GM10266 (cell line): Measurements from ENCODE around the gene EEIG1.
A peak's percentile ranks its signal among the peaks of the same experiment; 100 is the strongest.

ENCODE experiments used
- DNase-seq: peaks from one replicate; pipeline ENCODE4 v3.0.0; 2012; ENCODE audit errors: extremely low spot score
- CTCF ChIP-seq: IDR thresholded peaks from 2 replicates; pipeline ENCODE4 v1.5.1; 2012; ENCODE audit warnings: mild to moderate bottlenecking, low read depth; ENCODE audit not compliant: control insufficient read depth, insufficient read depth; ENCODE audit errors: missing control alignments

EEIG1 gene

DNA sequence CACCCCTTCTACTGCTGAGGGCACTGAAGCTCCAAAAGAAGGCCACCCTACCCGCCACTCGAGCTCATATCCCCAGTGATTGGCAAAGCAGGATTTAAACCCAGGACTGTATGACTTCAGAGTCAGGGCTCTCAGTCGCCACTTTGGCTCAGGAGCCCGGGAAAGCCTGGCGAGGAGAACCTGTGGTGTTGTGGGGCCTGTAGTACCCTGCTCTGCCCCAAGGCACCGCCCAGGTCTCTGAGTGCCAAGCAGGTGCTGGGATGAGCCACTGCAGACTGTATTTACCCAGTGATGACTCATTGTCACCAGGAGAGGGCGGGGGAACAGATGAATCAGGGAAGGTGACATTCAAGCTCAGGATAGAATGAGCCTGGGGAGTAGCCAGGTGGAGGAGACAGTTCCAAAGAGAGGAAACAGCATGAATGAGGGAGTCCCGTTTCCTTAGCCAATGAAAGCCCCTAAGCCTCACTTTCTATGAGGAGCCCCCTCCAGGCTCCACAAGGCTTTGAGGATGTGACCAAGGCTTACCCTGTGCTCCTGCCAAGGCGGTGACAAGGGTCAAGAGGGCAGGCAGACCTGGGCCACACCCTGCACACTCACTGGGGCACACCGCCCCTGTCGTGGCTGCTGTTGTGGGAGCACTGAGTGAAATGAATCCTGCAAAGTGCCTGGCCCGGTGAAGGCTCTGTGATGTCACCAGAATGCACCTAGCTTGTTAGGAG is 25.3 kb downstream of the EEIG1 start:
- peak; percentile 55 for TF ChIP-seq CTCF
- DNase-seq = peak; percentile 72

GRCh38 chr9:127954831-127955293 is 25.9 kb downstream of the EEIG1 start:
- no peak for DNase-seq
- TF ChIP-seq CTCF = no peak

DNA sequence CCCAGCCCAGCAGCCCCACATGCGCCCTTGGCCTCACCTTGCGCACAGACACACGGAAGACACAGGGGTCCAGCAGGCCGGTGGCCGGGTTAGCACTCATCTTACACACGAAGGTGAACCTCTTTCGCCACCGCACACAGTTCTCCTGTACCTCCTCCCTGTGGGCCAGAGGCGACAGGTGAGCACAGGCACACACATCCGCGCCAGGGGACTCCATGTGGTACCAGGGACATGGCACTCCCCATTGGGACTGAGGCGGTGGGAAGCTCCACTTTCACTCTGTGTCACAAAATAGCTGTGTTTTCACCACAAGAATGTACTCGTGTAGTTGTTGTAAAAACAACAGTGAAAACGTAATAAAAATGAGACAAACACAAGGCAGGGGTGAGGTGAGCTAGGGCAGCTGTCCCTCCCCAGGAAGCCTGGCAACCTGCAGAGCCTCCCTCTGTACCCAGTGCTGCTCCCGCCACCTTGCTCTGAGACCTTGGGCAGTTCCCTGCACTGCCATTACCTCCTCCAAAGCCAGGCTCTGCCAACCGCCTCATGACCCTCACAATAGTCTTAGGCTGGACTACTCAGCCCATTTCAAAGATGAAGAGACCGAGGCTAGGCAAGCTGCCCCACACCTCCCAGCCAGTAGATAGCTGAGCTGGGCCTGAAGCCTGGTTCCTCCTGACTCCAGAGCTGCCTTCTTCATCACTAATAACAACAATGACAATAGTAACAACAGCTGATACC is 26.9 kb downstream of the EEIG1 start:
- TF ChIP-seq CTCF = no peak
- no peak for DNase-seq

DNA sequence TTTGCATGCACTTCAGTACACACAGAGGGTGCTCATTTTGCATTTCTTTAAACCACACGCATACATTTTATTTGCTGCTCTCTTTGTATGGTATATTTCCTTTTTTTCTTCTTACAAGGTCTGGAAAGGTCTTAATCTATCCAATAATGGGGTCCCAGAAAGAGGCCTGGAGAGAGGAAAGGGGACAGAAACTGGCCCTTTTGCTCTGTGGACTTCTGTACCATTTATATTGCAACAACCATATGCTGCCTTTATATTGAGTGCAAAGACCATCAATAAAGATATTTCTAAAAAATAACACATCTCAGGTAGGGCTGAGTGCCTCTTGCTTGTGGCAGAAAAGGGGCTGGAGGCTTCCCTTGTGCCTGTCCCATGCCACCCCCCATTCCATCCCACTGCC is 27.6 kb downstream of the EEIG1 start:
- no peak for TF ChIP-seq CTCF
- DNase-seq = no peak

- DNase-seq = no peak
- TF ChIP-seq CTCF = no peak
Observed at GRCh38 chr9:127950513-127951289, 30.1 kb downstream of the EEIG1 start.

DNA sequence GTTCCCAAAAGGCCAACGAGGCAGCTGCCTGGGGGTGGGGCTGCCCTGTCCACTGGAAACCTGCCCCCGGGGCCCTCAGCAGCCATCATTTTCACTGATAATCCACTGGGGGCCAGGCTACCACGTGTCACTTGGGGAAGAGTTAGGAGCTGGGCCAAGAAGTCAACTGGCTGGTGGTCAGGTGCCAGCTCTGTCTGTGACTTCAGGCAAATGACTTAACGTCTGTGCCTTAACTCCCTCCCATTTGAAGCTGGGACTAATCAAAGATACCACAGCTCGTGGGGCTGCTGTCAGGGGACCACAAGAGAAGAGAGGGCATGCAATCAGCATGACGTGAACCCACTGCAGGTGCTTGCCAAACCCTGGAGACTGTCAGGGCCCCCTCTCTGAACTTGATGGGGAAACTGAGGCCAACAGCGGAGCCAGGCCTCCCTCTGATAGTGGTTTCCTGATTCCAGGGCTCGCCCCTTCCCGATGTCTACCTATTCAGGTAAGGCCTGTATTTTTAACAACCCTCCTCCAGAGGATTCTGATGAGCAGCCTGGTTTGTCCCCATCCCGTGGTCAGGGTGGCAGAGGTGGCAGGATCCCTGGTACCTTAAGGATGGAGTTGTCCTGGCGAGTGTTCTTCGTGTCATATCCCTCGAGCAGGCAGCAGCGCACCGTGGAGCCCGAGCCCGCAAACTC is 30.8 kb downstream of the EEIG1 start:
- no peak for DNase-seq
- no peak for TF ChIP-seq CTCF
